ENCODE results near the gene PPIF.

The PPIF gene

GRCh38 chr10:79374312-79375191 lies 27.3 kb downstream of the PPIF start:
- in situ Hi-C loops (cut with HindIII; ENCODE audit: low sequenced_read_pairs) = no loop called here
- peak; percentile 59 for DNase-seq (ENCODE audit: low read depth, low spot score)
- no peak overlapping the region for H3K4me3 ChIP-seq (ENCODE audit: low read depth, low read length)
- TF ChIP-seq, protein P1, sequence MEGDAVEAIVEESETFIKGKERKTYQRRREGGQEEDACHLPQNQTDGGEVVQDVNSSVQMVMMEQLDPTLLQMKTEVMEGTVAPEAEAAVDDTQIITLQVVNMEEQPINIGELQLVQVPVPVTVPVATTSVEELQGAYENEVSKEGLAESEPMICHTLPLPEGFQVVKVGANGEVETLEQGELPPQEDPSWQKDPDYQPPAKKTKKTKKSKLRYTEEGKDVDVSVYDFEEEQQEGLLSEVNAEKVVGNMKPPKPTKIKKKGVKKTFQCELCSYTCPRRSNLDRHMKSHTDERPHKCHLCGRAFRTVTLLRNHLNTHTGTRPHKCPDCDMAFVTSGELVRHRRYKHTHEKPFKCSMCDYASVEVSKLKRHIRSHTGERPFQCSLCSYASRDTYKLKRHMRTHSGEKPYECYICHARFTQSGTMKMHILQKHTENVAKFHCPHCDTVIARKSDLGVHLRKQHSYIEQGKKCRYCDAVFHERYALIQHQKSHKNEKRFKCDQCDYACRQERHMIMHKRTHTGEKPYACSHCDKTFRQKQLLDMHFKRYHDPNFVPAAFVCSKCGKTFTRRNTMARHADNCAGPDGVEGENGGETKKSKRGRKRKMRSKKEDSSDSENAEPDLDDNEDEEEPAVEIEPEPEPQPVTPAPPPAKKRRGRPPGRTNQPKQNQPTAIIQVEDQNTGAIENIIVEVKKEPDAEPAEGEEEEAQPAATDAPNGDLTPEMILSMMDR (IDR thresholded peaks at IDR 0.05; ENCODE audit: low read depth, low read length) = peak; percentile 92

GRCh38 chr10:79375321-79376077 lies 28.2 kb downstream of the PPIF start:
- TF ChIP-seq, protein P1 (IDR thresholded peaks at IDR 0.05; ENCODE audit: low read depth, low read length) = no peak
- DNase-seq (ENCODE audit: low read depth, low spot score) = peak; percentile 66
- no peak overlapping the region for H3K4me3 ChIP-seq (ENCODE audit: low read depth, low read length)
- in situ Hi-C loops (cut with HindIII; ENCODE audit: low sequenced_read_pairs) = no loop called here

GRCh38 chr10:79376078-79376628 lies 28.9 kb downstream of the PPIF start:
- DNase-seq (ENCODE audit: low read depth, low spot score) = no peak
- H3K4me3 ChIP-seq (ENCODE audit: low read depth, low read length) = no peak overlapping the region
- in situ Hi-C loops (cut with HindIII; ENCODE audit: low sequenced_read_pairs) = no loop called here
- TF ChIP-seq, protein P1 (IDR thresholded peaks at IDR 0.05; ENCODE audit: low read depth, low read length) = no peak

DNA sequence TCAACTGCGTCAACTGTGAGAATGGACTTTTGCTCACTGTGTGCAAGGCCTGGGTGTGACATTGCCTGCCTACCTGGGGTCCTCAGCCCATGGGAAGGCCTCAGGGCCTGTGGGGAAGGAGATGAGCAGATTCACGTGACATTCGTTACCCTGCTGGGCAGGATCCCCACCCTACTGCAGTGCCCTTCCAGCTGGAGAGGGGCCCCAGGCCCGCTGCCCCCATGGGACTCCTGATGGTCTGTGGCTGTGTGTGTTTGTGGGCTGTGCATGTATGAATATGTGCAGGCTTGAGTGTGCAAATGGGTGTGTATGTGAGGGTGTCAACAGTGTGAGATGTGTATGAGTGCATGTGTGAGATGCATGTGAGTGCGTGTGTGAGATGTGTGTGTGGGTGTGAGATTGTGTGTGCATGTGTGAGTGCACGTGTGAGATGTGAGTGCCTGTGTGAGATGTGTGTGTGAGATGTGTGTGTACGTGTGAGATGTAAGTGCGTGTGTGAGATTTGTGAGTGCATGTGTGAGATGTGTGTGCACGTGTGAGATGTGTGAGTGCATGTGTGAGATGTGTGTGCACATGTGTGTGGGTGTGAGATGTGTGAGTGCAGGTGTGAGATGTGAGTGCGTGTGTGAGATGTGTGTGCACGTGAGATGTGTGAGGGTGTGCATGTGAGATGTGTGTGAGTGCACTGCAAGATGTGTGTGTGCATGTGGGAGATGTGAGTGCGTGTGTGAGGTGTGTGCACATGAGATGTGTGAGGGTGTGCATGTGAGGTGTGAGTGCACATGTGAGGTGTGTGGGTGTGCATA lies 29.7 kb downstream of the PPIF start:
- DNase-seq (ENCODE audit: low read depth, low spot score) = no peak
- TF ChIP-seq, protein P1 (IDR thresholded peaks at IDR 0.05; ENCODE audit: low read depth, low read length) = no peak
- H3K4me3 ChIP-seq (ENCODE audit: low read depth, low read length) = no peak overlapping the region
- in situ Hi-C loops (cut with HindIII; ENCODE audit: low sequenced_read_pairs) = no loop called here

- no peak overlapping the region for H3K4me3 ChIP-seq (ENCODE audit: low read depth, low read length)
- in situ Hi-C loops (cut with HindIII; ENCODE audit: low sequenced_read_pairs) = no loop called here
- DNase-seq (ENCODE audit: low read depth, low spot score) = no peak
- TF ChIP-seq, protein P1 (IDR thresholded peaks at IDR 0.05; ENCODE audit: low read depth, low read length) = no peak
Measured at GRCh38 chr10:79377557-79378382, 30.5 kb downstream of the PPIF start.
